COR-L47 (cell line): ENCODE measurements around the gene SLC2A1.
A peak's percentile ranks its signal among the peaks of the same experiment; 100 is the strongest.
"Not testable (repeated sequence)": the region's sequence is repeated elsewhere in the genome, so short reads cannot be mapped to it uniquely, and the experiment has no call there.

Experiments
- DNase-seq: peaks from one replicate; lab custom pipeline; 2025; lab: John Stamatoyannopoulos, UW

The SLC2A1 gene

GRCh38 chr1:42929434-42930177, 29.1 kb downstream of the SLC2A1 start:
- DNase-seq = no peak

- no peak for DNase-seq
Measured at GRCh38 chr1:42928859-42929258, 29.8 kb downstream of the SLC2A1 start.

- no peak for DNase-seq
Measured at GRCh38 chr1:42927920-42928505, 30.7 kb downstream of the SLC2A1 start.

GRCh38 chr1:42927274-42927841, 31.3 kb downstream of the SLC2A1 start:
- no peak for DNase-seq

- DNase-seq = no peak
Measured at GRCh38 chr1:42926879-42927242, 31.8 kb downstream of the SLC2A1 start.

GRCh38 chr1:42926235-42926878, 32.3 kb downstream of the SLC2A1 start:
- no peak for DNase-seq

- DNase-seq = no peak
Measured at GRCh38 chr1:42924851-42925760, 33.6 kb downstream of the SLC2A1 start.

- DNase-seq = peak; percentile 96
Measured at GRCh38 chr1:42924082-42924850, 34.4 kb downstream of the SLC2A1 start.

- no peak for DNase-seq
Measured at GRCh38 chr1:42923367-42924081, 35.1 kb downstream of the SLC2A1 start.

GRCh38 chr1:42922687-42923366, 35.8 kb downstream of the SLC2A1 start:
- peak; percentile 62 for DNase-seq

- no peak for DNase-seq
Measured at GRCh38 chr1:42921769-42922168, 36.9 kb downstream of the SLC2A1 start.

- DNase-seq = not testable (repeated sequence)
Measured at GRCh38 chr1:42919651-42920050, 39.0 kb downstream of the SLC2A1 start.

- no peak for DNase-seq
Measured at GRCh38 chr1:42917241-42917495, 41.5 kb downstream of the SLC2A1 start.

GRCh38 chr1:42915456-42915855, 43.2 kb downstream of the SLC2A1 start:
- DNase-seq = no peak

GRCh38 chr1:42914092-42914627, 44.5 kb downstream of the SLC2A1 start:
- no peak for DNase-seq

- DNase-seq = peak; percentile 64
Measured at GRCh38 chr1:42913426-42914091, 45.1 kb downstream of the SLC2A1 start.

GRCh38 chr1:42910985-42911384, 47.7 kb downstream of the SLC2A1 start:
- no peak for DNase-seq

- no peak for DNase-seq
Measured at GRCh38 chr1:42908046-42908445, 50.6 kb downstream of the SLC2A1 start.

- no peak for DNase-seq
Measured at GRCh38 chr1:42904434-42904833, 54.2 kb downstream of the SLC2A1 start.
